ENCODE measurements around the gene GRK6. TPM values are rescaled to one million over a fixed set of nuclear protein-coding genes. Genes with fewer than 3 reads are reported as not detected.
A peak's percentile ranks its signal among the peaks of the same experiment; 100 is the strongest.

GRK6 gene
- total and polyA plus RNA-seq, 9 of the 15 experiments (the other 6 are each of a cell fraction or from before 2014, with no cell fraction given), result 0.63 to 122 (median 44.5) TPM

DNA sequence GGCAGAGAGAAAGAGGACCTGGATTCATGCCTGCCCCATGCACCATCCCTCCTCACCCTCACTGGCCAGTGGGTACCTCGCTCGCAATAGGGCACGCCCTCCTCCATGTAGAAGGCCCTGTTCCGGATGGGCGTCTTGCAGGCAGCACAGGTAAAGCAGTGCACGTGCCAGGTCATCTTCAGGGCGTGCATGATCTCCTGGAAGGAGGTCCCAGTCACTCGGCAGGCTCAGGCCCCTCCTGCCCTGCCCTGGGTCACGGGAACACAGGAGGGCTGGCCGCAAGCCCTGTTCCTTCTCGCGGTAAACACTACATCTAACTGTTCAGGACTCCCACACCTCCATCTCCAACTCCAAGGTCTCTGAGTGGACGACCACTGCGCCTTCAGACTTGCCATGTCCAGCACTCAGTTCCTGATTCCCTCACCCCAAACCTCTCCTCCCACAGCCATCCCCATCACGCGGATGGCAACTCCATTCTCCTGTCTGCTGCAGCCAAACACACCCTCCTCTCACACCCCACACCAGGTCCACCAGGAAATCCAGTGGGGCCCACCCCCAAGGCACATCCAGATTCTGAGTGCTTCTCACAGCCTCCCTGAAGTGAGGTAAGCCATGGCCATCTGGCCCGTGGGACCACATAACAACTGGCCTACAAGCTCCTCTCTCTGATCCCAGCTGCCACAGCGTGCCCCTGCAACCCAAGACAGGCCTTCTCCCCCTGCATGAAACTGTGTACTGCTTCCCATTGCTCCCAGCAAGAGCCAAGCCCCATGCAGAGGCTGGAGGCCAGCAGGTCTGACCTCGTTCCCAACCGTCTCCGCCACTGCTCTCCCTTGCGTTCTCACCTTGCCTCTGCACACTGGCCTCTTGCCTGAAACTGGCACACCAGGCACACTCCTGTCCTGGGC is 57.8 kb downstream of the GRK6 start (continued):
- TF ChIP-seq, protein P1, sequence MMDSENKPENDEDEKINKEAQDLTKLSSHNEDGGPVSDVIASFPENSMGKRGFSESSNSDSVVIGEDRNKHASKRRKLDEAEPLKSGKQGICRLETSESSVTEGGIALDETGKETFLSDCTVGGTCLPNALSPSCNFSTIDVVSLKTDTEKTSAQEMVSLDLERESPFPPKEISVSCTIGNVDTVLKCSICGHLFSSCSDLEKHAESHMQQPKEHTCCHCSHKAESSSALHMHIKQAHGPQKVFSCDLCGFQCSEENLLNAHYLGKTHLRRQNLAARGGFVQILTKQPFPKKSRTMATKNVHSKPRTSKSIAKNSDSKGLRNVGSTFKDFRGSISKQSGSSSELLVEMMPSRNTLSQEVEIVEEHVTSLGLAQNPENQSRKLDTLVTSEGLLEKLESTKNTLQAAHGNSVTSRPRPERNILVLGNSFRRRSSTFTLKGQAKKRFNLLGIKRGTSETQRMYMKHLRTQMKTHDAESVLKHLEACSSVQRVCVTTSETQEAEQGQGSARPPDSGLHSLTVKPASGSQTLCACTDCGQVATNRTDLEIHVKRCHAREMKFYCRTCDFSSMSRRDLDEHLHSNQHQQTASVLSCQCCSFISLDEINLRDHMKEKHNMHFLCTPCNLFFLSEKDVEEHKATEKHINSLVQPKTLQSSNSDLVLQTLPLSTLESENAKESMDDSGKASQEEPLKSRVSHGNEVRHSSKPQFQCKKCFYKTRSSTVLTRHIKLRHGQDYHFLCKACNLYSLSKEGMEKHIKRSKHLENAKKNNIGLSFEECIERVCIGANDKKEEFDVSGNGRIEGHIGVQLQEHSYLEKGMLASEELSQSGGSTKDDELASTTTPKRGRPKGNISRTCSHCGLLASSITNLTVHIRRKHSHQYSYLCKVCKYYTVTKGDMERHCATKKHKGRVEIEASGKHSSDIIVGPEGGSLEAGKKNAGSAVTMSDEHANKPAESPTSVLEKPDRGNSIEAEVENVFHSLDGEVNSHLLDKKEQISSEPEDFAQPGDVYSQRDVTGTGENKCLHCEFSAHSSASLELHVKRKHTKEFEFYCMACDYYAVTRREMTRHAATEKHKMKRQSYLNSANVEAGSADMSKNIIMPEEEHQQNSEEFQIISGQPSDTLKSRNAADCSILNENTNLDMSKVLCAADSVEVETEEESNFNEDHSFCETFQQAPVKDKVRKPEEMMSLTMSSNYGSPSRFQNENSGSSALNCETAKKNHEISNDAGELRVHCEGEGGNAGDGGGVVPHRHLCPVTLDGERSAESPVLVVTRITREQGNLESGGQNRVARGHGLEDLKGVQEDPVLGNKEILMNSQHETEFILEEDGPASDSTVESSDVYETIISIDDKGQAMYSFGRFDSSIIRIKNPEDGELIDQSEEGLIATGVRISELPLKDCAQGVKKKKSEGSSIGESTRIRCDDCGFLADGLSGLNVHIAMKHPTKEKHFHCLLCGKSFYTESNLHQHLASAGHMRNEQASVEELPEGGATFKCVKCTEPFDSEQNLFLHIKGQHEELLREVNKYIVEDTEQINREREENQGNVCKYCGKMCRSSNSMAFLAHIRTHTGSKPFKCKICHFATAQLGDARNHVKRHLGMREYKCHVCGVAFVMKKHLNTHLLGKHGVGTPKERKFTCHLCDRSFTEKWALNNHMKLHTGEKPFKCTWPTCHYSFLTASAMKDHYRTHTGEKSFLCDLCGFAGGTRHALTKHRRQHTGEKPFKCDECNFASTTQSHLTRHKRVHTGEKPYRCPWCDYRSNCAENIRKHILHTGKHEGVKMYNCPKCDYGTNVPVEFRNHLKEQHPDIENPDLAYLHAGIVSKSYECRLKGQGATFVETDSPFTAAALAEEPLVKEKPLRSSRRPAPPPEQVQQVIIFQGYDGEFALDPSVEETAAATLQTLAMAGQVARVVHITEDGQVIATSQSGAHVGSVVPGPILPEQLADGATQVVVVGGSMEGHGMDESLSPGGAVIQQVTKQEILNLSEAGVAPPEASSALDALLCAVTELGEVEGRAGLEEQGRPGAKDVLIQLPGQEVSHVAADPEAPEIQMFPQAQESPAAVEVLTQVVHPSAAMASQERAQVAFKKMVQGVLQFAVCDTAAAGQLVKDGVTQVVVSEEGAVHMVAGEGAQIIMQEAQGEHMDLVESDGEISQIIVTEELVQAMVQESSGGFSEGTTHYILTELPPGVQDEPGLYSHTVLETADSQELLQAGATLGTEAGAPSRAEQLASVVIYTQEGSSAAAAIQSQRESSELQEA (IDR thresholded peaks at IDR 0.05; ENCODE audit: low read depth), result no peak
- TF ChIP-seq POLR3A (IDR thresholded peaks at IDR 0.05; ENCODE audit: borderline replicate concordance, extremely low read depth, insufficient read depth, insufficient read length) (no peak), SPI1 (IDR thresholded peaks at IDR 0.05; ENCODE audit: borderline replicate concordance, low read depth, low read length) (no peak), POLR2G (IDR thresholded peaks at IDR 0.05; ENCODE audit: low read depth, low read length) (peak; percentile 56), POLR2H (tag; IDR thresholded peaks at IDR 0.05; ENCODE audit: low read depth) (no peak), MTF1 (CRISPR knock-in tag; IDR thresholded peaks at IDR 0.05; ENCODE audit: borderline replicate concordance) (no peak), ZC3H11A (IDR thresholded peaks at IDR 0.05; ENCODE audit: low read depth, low read length) (no peak), FOXK2 (conservative IDR thresholded peaks at IDR 0.05 in 1 of 2, IDR thresholded peaks at IDR 0.05 in 1 of 2; ENCODE audit: low read depth in 2 of 2) (no peak), TAF7 (tag; IDR thresholded peaks at IDR 0.05) (no peak)
- TF ChIP-seq, protein P2, sequence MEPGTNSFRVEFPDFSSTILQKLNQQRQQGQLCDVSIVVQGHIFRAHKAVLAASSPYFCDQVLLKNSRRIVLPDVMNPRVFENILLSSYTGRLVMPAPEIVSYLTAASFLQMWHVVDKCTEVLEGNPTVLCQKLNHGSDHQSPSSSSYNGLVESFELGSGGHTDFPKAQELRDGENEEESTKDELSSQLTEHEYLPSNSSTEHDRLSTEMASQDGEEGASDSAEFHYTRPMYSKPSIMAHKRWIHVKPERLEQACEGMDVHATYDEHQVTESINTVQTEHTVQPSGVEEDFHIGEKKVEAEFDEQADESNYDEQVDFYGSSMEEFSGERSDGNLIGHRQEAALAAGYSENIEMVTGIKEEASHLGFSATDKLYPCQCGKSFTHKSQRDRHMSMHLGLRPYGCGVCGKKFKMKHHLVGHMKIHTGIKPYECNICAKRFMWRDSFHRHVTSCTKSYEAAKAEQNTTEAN (CRISPR knock-in tag; IDR thresholded peaks at IDR 0.05), result no peak
- TF ChIP-seq, protein P3, sequence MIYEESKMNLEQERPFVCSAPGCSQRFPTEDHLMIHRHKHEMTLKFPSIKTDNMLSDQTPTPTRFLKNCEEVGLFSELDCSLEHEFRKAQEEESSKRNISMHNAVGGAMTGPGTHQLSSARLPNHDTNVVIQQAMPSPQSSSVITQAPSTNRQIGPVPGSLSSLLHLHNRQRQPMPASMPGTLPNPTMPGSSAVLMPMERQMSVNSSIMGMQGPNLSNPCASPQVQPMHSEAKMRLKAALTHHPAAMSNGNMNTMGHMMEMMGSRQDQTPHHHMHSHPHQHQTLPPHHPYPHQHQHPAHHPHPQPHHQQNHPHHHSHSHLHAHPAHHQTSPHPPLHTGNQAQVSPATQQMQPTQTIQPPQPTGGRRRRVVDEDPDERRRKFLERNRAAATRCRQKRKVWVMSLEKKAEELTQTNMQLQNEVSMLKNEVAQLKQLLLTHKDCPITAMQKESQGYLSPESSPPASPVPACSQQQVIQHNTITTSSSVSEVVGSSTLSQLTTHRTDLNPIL (CRISPR knock-in tag; IDR thresholded peaks at IDR 0.05), result no peak
- TF ChIP-seq, protein P4, sequence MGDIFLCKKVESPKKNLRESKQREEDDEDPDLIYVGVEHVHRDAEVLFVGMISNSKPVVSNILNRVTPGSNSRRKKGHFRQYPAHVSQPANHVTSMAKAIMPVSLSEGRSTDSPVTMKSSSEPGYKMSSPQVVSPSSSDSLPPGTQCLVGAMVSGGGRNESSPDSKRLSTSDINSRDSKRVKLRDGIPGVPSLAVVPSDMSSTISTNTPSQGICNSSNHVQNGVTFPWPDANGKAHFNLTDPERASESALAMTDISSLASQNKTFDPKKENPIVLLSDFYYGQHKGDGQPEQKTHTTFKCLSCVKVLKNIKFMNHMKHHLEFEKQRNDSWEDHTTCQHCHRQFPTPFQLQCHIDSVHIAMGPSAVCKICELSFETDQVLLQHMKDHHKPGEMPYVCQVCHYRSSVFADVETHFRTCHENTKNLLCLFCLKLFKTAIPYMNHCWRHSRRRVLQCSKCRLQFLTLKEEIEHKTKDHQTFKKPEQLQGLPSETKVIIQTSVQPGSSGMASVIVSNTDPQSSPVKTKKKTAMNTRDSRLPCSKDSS (IDR thresholded peaks at IDR 0.05; ENCODE audit: low read depth, partially characterized antibody), result no peak

Measured in K562 (cell line).